Measurements from ENCODE around the gene GJB2.

DNA sequence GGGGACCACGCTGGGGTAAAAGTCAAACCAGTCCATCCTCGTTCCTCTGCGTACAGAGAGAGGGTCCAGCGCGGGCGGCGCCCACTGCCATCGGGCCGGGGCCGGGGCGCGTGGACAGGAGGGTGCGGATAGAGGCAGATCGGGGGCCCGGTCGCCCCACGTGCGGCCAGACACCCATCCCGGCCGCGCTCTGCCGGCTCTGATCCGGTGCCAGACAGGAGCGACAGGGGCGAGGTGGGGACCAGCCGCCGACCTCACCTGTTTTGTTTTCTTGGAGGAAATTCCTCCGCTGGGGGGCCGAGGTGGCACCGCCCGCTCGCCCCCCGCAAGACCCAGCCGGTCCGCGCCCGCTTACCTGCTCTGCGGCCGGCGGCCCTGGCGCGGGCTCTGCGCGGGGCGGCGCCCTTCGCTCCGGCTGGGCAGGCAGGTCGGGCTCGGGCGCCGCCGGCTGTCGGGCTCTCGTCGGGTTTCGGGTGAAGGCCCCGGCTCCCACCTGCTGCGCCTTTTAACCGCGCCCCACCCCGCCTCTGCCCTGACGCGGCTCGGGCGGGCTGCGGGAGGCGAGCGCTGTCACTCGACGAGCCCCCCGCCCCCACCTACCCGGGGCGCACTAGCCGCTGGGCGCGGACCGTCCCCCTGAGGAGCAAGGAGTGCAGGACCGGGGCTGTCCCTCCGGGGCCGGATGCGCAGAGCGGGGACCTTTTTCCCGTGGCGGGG lies 39.3 kb upstream of the GJB2 start, which contains the start of gene GJB6:
- TF ChIP-seq, protein P1, sequence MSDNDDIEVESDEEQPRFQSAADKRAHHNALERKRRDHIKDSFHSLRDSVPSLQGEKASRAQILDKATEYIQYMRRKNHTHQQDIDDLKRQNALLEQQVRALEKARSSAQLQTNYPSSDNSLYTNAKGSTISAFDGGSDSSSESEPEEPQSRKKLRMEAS (IDR thresholded peaks at IDR 0.05; ENCODE audit: low read depth, low read length), result no peak
- TF ChIP-seq, protein P2, sequence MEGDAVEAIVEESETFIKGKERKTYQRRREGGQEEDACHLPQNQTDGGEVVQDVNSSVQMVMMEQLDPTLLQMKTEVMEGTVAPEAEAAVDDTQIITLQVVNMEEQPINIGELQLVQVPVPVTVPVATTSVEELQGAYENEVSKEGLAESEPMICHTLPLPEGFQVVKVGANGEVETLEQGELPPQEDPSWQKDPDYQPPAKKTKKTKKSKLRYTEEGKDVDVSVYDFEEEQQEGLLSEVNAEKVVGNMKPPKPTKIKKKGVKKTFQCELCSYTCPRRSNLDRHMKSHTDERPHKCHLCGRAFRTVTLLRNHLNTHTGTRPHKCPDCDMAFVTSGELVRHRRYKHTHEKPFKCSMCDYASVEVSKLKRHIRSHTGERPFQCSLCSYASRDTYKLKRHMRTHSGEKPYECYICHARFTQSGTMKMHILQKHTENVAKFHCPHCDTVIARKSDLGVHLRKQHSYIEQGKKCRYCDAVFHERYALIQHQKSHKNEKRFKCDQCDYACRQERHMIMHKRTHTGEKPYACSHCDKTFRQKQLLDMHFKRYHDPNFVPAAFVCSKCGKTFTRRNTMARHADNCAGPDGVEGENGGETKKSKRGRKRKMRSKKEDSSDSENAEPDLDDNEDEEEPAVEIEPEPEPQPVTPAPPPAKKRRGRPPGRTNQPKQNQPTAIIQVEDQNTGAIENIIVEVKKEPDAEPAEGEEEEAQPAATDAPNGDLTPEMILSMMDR (IDR thresholded peaks at IDR 0.05; ENCODE audit: low read depth, low read length), result no peak
- TF ChIP-seq POLR2A (IDR thresholded peaks at IDR 0.05; ENCODE audit: extremely low read depth, insufficient read length), result no peak
- no peak for TF ChIP-seq MYC (IDR thresholded peaks at IDR 0.05; ENCODE audit: low read depth, low read length)

All from NB4 (cell line).